HepG2 (cell line): ENCODE measurements around the gene MRFAP1. TPM values are rescaled to one million over a fixed set of nuclear protein-coding genes. Genes with fewer than 3 reads are reported as not detected.

Source experiments
- ATF7 ChIP-seq, 2 experiments: fragments of 450-650 bp in 1 of 2; sonication (generic) in 1 of 2; formaldehyde crosslinking in 1 of 2; IDR thresholded peaks; 2 replicates each; pipeline versions ENCODE4 v1.4.0 to v1.6.1; 2016 to 2020; ENCODE audit warnings: antibody characterized with exemption in 1 of 2, mild to moderate bottlenecking in 1 of 2, missing genetic modification reagents in 1 of 2
- CHD2 ChIP-seq: IDR thresholded peaks from 2 replicates; pipeline ENCODE4 v1.6.1; 2011; ENCODE audit warnings: low read depth, low read length, improper control_type of control experiment
- DRAP1 ChIP-seq: IDR thresholded peaks from 2 replicates; pipeline ENCODE4 v1.6.1; 2016; ENCODE audit warnings: missing genetic modification reagents, missing compliant biosample characterization
- FOSL1 ChIP-seq: sonication (generic); formaldehyde crosslinking; IDR thresholded peaks from 2 replicates; pipeline ENCODE4 v1.9.0; 2021; ENCODE audit warnings: missing genetic modification reagents, borderline replicate concordance
- GTF3A ChIP-seq: sonication (generic); formaldehyde crosslinking; conservative IDR thresholded peaks from 2 replicates; pipeline ENCODE4 v1.4.0; 2020; ENCODE audit warnings: mild to moderate bottlenecking, missing genetic modification reagents
- HBP1 ChIP-seq: IDR thresholded peaks from 2 replicates; pipeline ENCODE4 v1.6.1; 2016; ENCODE audit warnings: low read depth, control low read depth
- KLF9 ChIP-seq: IDR thresholded peaks from 2 replicates; pipeline ENCODE4 v1.6.1; 2016; ENCODE audit warnings: low read depth
- MATR3 ChIP-seq: sonication (generic); formaldehyde crosslinking; IDR thresholded peaks from 2 replicates; pipeline ENCODE4 v1.4.0; 2020; ENCODE audit warnings: missing genetic modification reagents
- MTA3 ChIP-seq: sonication (generic); formaldehyde crosslinking; IDR thresholded peaks from 2 replicates; pipeline ENCODE4 v1.4.0; 2020; ENCODE audit warnings: missing genetic modification reagents
- PHF5A ChIP-seq: IDR thresholded peaks from one replicate; pipeline ENCODE4 v1.6.1; 2018; ENCODE audit warnings: low read depth, missing genetic modification reagents; ENCODE audit not compliant: unreplicated experiment
- POLR2G ChIP-seq: fragments of 200-400 bp; formaldehyde crosslinking; IDR thresholded peaks from 2 replicates; pipeline ENCODE4 v1.6.1; 2018; ENCODE audit warnings: mild to moderate bottlenecking, low read depth, low read length, moderate library complexity
- PREB ChIP-seq: sonication (generic); formaldehyde crosslinking; IDR thresholded peaks from 2 replicates; pipeline ENCODE4 v1.4.0; 2020; ENCODE audit warnings: missing genetic modification reagents
- RXRA ChIP-seq: sonication (generic); formaldehyde crosslinking; IDR thresholded peaks from 2 replicates; pipeline ENCODE4 v1.5.1; 2020; ENCODE audit warnings: missing genetic modification reagents
- SNAPC2 ChIP-seq: sonication (generic); formaldehyde crosslinking; IDR thresholded peaks from 2 replicates; pipeline ENCODE4 v1.8.1; 2022; ENCODE audit warnings: mild to moderate bottlenecking, missing genetic modification reagents
- SSRP1 ChIP-seq: IDR thresholded peaks from 2 replicates; pipeline ENCODE4 v1.6.1; 2016; ENCODE audit warnings: control low read depth
- TAF1 ChIP-seq: sonication (generic); formaldehyde crosslinking; IDR thresholded peaks from 2 replicates; pipeline ENCODE4 v1.4.0; 2020; ENCODE audit warnings: missing genetic modification reagents
- TEAD2 ChIP-seq: sonication (generic); formaldehyde crosslinking; IDR thresholded peaks from 2 replicates; pipeline ENCODE4 v1.9.0; 2021; ENCODE audit warnings: missing genetic modification reagents
- ZBTB20 ChIP-seq: sonication (generic); formaldehyde crosslinking; IDR thresholded peaks from 2 replicates; pipeline ENCODE4 v1.8.1; 2023; ENCODE audit warnings: missing genetic modification reagents, low read depth, mild to moderate bottlenecking, borderline replicate concordance
- ZFP36L2 ChIP-seq: sonication (generic); formaldehyde crosslinking; IDR thresholded peaks from 2 replicates; pipeline ENCODE4 v1.4.0; 2020; ENCODE audit warnings: missing genetic modification reagents
- ZNF180 ChIP-seq: sonication (generic); formaldehyde crosslinking; IDR thresholded peaks from 2 replicates; pipeline ENCODE4 v1.4.0; 2020; ENCODE audit warnings: low read depth, missing genetic modification reagents, borderline replicate concordance
- ZNF224 ChIP-seq: sonication (generic); formaldehyde crosslinking; IDR thresholded peaks from 2 replicates; pipeline ENCODE4 v1.5.0; 2020; ENCODE audit warnings: mild to moderate bottlenecking, missing genetic modification reagents
- ZNF253 ChIP-seq: sonication (generic); formaldehyde crosslinking; IDR thresholded peaks from 2 replicates; pipeline ENCODE4 v1.8.0; 2022; ENCODE audit warnings: mild to moderate bottlenecking, missing genetic modification reagents, borderline replicate concordance
- ZNF572 ChIP-seq: sonication (generic); formaldehyde crosslinking; IDR thresholded peaks from 2 replicates; pipeline ENCODE4 v1.5.1; 2020; ENCODE audit warnings: mild to moderate bottlenecking, missing genetic modification reagents
- ZNF577 ChIP-seq: sonication (generic); formaldehyde crosslinking; IDR thresholded peaks from 2 replicates; pipeline ENCODE4 v1.4.0; 2020; ENCODE audit warnings: mild to moderate bottlenecking, low read depth, missing genetic modification reagents, borderline replicate concordance
- ZNF720 ChIP-seq: sonication (generic); formaldehyde crosslinking; IDR thresholded peaks from 2 replicates; pipeline ENCODE4 v1.4.0; 2020; ENCODE audit warnings: missing genetic modification reagents
- polyA plus RNA-seq, 8 experiments: library from polyadenylated mRNA; depleted of rRNA in 3 of 8; stranded (reverse) in 7 of 8; unstranded in 1 of 8; fragments of >200 nt; fragmentation: Illumina TruSeq in 4 of 8; extraction: Trizol in 4 of 8; gene quantifications; 2 replicates each; pipeline versions ENCODE4 v1.2.1 to v1.2.3, GENCODE V29; 2011 to 2016; ENCODE audit warnings: low read depth in 4 of 8, missing spikeins in 1 of 8, mixed read lengths in 1 of 8; ENCODE audit not compliant: insufficient read depth in 1 of 8
- total RNA-seq, 5 experiments: library from RNA; depleted of rRNA; stranded (reverse); fragments of >200 nt; fragmentation: Illumina TruSeq; extraction: Trizol; gene quantifications; 2 replicates each; pipeline ENCODE4 v1.2.3, GENCODE V29; 2016; ENCODE audit warnings: low read depth in 1 of 5
- TF ChIP-seq, protein P1 (sequence below): sonication (generic); formaldehyde crosslinking; IDR thresholded peaks from 2 replicates; pipeline ENCODE4 v1.5.0; 2020; ENCODE audit warnings: missing genetic modification reagents, mild to moderate bottlenecking, borderline replicate concordance
- TF ChIP-seq, protein P2 (sequence below): sonication (generic); formaldehyde crosslinking; IDR thresholded peaks from 2 replicates; pipeline ENCODE4 v1.8.1; 2023; ENCODE audit warnings: missing genetic modification reagents, mild to moderate bottlenecking, borderline replicate concordance

The MRFAP1 gene
- total and polyA plus RNA-seq, 2 of the 13 experiments (the other 11 are each of a cell fraction or from before 2014, with no cell fraction given): 112 to 158 TPM

DNA sequence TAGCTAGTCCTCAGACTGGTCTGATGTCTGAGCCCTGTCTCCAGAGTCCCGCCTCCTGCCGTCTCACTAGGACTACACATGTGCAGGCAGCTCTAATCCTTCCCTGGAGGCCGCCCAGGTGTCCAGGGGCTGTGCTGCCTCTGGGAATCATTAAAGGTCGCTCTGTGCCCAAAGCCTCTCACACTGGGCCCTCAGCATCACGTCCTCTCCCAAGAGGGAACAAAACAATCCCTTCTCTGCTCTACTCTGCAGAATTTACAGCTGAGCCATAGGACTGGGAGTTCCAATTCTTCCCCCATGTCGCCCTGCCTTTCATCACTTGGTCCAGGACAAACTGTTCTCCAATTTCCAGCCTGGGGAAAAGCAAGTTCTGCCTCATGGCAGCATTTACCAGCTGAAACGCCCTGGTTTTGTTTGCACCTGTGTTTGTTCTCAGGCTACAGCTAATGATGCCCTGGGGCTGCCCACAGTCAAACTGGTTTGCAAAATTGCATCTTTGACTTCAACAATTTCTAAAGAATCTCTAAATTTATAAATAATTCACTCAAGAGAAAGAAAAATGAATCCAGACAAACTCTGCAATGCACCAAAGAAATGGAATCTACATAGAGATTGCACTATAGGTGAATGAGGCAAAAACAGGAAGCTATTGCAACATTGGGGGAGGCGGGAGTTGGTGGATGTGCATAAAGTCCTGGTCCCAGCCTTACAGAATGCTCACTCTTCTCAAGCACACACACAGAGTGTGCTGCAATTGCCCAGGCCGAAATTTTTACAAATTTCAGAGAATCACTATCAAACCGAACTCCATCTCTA, 7.2 kb upstream of the MRFAP1 start (continued):
- TF ChIP-seq KLF9 (CRISPR knock-in tag): no peak
- TF ChIP-seq, protein P1, sequence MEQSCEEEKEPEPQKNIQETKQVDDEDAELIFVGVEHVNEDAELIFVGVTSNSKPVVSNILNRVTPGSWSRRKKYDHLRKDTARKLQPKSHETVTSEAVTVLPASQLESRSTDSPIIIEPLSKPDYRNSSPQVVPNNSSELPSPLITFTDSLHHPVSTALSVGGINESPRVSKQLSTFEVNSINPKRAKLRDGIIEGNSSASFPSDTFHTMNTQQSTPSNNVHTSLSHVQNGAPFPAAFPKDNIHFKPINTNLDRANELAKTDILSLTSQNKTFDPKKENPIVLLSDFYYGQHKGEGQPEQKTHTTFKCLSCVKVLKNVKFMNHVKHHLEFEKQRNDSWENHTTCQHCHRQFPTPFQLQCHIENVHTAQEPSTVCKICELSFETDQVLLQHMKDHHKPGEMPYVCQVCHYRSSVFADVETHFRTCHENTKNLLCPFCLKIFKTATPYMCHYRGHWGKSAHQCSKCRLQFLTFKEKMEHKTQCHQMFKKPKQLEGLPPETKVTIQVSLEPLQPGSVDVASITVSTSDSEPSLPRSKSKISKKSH: no peak
- no peak for TF ChIP-seq PREB
- TF ChIP-seq SSRP1 (CRISPR knock-in tag): no peak
- no peak for TF ChIP-seq TEAD2
- TF ChIP-seq, protein P2, sequence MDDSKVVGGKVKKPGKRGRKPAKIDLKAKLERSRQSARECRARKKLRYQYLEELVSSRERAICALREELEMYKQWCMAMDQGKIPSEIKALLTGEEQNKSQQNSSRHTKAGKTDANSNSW: no peak
- TF ChIP-seq FOSL1 (CRISPR knock-in tag): no peak
- no peak for TF ChIP-seq ZFP36L2 (CRISPR knock-in tag)
- no peak for TF ChIP-seq PHF5A (CRISPR knock-in tag)
- TF ChIP-seq CHD2: no peak
- no peak for TF ChIP-seq MATR3
- peak; percentile 93 for TF ChIP-seq DRAP1 (CRISPR knock-in tag)
- no peak for TF ChIP-seq RXRA (CRISPR knock-in tag)
- TF ChIP-seq ZNF253: no peak
- TF ChIP-seq ZNF180 (CRISPR knock-in tag): no peak
- 0 out of 2 replicates have a peak, but pooled peaks have one; percentile 42 for TF ChIP-seq HBP1
- TF ChIP-seq SNAPC2 (CRISPR knock-in tag): no peak
- TF ChIP-seq GTF3A (CRISPR knock-in tag): no peak
- 0 out of 2 replicates have a peak, but pooled peaks have one; percentile 21 for TF ChIP-seq ATF7 (IDR thresholded peaks at IDR 0.05)
- TF ChIP-seq ATF7 (CRISPR knock-in tag; IDR thresholded peaks at IDR 0.05): no peak
- peak; percentile 86 for TF ChIP-seq POLR2G
- TF ChIP-seq ZBTB20 (CRISPR knock-in tag): no peak
- TF ChIP-seq MTA3: no peak
- TF ChIP-seq ZNF577: no peak
- TF ChIP-seq ZNF720 (CRISPR knock-in tag): no peak
- no peak for TF ChIP-seq ZNF224 (CRISPR knock-in tag)
- TF ChIP-seq ZNF572 (CRISPR knock-in tag): no peak
- 0 out of 2 replicates have a peak, but pooled peaks have one; percentile 38 for TF ChIP-seq TAF1 (CRISPR knock-in tag)
